Natural killer cell (primary cell): ENCODE results near the gene DUSP12. TPM values are rescaled to one million over a fixed set of nuclear protein-coding genes. Genes with fewer than 3 reads are reported as not detected.

Source experiments
- ATAC-seq, 3 donors: fragments of 150-1000 bp in 2 of 3; fragments of 200-7000 bp in 1 of 3; cut with Tn5 transposase; 1 replicate in 1 of 3; 2 replicates in 2 of 3; pipeline ENCODE4 v1.10.0; 2021; ENCODE audit warnings: mild to moderate bottlenecking in 2 of 3, moderate library complexity in 2 of 3
- DNase-seq, 2 donors: peaks; one replicate each; pipeline versions ENCODE4 v3.0.0 to v3.0.0-alpha.2; 2013 to 2021; ENCODE audit warnings: mixed read lengths in 1 of 2
- H3K27ac ChIP-seq: one replicate; pipeline ENCODE4 v1.5.1; 2013; ENCODE audit warnings: mild to moderate bottlenecking, low read length
- H3K27me3 ChIP-seq: one replicate; pipeline ENCODE4 v1.6.1; 2013; ENCODE audit warnings: low read length; ENCODE audit not compliant: control insufficient read depth, insufficient read depth
- H3K36me3 ChIP-seq: one replicate; pipeline ENCODE4 v1.6.1; 2013; ENCODE audit warnings: low read length; ENCODE audit not compliant: control insufficient read depth, insufficient read depth
- H3K4me1 ChIP-seq: one replicate; pipeline ENCODE4 v1.6.1; 2013; ENCODE audit warnings: low read length; ENCODE audit not compliant: control insufficient read depth, insufficient read depth
- H3K4me3 ChIP-seq: one replicate; pipeline ENCODE4 v1.5.1; 2013; ENCODE audit warnings: low read length
- H3K9me3 ChIP-seq: one replicate; pipeline ENCODE4 v1.6.1; 2013; ENCODE audit warnings: low read length; ENCODE audit not compliant: control insufficient read depth, insufficient read depth
- H3K27ac Mint-ChIP-seq, 2 donors: one replicate each; pipeline ENCODE4 v1.8.0; 2022; ENCODE audit warnings: mild to moderate bottlenecking in 2 of 2, mixed read lengths in 2 of 2, moderate library complexity in 1 of 2
- H3K27me3 Mint-ChIP-seq, 2 donors: one replicate each; pipeline ENCODE4 v1.8.0; 2022; ENCODE audit warnings: low read depth in 2 of 2, mixed read lengths in 2 of 2
- H3K36me3 Mint-ChIP-seq: one replicate; pipeline ENCODE4 v1.8.0; 2022; ENCODE audit warnings: mixed read lengths
- H3K4me1 Mint-ChIP-seq, 2 donors: one replicate each; pipeline ENCODE4 v1.8.0; 2022; ENCODE audit warnings: mixed read lengths in 2 of 2
- H3K4me3 Mint-ChIP-seq: one replicate; pipeline ENCODE4 v1.8.0; 2022; ENCODE audit warnings: mild to moderate bottlenecking, moderate library complexity, mixed read lengths
- H3K9me3 Mint-ChIP-seq, 2 donors: one replicate each; pipeline ENCODE4 v1.8.0; 2022; ENCODE audit warnings: mixed read lengths in 2 of 2
- WGBS: methylation state at CpG from one replicate; pipeline ENCODE4 v1.1.7; 2013; ENCODE audit warnings: missing lambda C conversion rate; ENCODE audit not compliant: insufficient coverage; 5-methylcytosine and 5-hydroxymethylcytosine counted together
- intact Hi-C: fragments of 100-400 bp; cut with micrococcal nuclease; formaldehyde crosslinking; loops from one replicate; pipeline ENCODE4 v1.14.2; 2022
- total RNA-seq, 4 donors: library from RNA; stranded (reverse); fragments of 120-200 nt in 1 of 4; gene quantifications; one replicate each; pipeline versions ENCODE4 v1.2.3 to v1.2.4, GENCODE V29; 2013 to 2022
- TF ChIP-seq, protein P1 (sequence below): fragments of 200-600 bp; IDR thresholded peaks from one replicate; pipeline ENCODE4 v1.8.0; 2022; ENCODE audit warnings: antibody characterized with exemption

Gene DUSP12
- total RNA-seq, 3 donors from 2014 or later (not counting 1 experiment from before 2014, with no cell fraction given), result 26.9 to 31.7 (median 28.5) TPM

DNA sequence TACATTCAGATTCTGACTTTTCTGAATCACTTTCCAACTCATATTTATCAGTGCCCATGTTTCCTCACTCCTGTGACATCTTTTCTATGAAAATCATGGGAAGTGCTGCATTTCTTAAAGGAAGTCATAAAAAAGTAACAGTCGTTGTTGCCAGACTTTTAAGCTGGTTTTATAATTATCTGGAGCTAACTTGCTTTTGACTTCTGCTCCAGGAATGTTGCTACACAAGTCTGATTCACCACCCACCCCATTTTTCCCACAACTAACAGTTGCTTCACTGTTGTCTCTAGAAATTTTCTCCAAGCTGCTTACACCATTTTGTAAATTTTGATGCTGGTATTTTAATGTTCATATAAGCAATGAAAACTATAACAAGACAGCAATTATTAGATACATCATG, 16.1 kb upstream of the DUSP12 start:
- DNase-seq (no peak), ATAC-seq (no peak)
- intact Hi-C loops, result loop anchor here (10.0 kb wide), 1 partner anchor 519 kb away; the partner anchor contains the start of gene FCER1G
- Mint-ChIP-seq H3K9me3 (no peaks in the 10 kb centered on the region), H3K4me1 (peaks cover 33 to 41% of the 10 kb centered on the region in 2 donors), H3K36me3 (no peaks in the 10 kb centered on the region), H3K4me3 (no peak overlapping the region), H3K27me3 (no peaks in the 10 kb centered on the region), H3K27ac (no peak overlapping the region)
- no peaks in the 10 kb centered on the region for H3K27me3 ChIP-seq
- H3K9me3 ChIP-seq, result no peaks in the 10 kb centered on the region
- H3K27ac ChIP-seq, result no peak overlapping the region
- H3K4me1 ChIP-seq, result peaks cover 18% of the 10 kb centered on the region
- TF ChIP-seq, protein P1, sequence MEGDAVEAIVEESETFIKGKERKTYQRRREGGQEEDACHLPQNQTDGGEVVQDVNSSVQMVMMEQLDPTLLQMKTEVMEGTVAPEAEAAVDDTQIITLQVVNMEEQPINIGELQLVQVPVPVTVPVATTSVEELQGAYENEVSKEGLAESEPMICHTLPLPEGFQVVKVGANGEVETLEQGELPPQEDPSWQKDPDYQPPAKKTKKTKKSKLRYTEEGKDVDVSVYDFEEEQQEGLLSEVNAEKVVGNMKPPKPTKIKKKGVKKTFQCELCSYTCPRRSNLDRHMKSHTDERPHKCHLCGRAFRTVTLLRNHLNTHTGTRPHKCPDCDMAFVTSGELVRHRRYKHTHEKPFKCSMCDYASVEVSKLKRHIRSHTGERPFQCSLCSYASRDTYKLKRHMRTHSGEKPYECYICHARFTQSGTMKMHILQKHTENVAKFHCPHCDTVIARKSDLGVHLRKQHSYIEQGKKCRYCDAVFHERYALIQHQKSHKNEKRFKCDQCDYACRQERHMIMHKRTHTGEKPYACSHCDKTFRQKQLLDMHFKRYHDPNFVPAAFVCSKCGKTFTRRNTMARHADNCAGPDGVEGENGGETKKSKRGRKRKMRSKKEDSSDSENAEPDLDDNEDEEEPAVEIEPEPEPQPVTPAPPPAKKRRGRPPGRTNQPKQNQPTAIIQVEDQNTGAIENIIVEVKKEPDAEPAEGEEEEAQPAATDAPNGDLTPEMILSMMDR, result no peak
- 18% methylated on average over 1 of the region's 1 CpG for whole genome bisulfite sequencing
- H3K36me3 ChIP-seq, result no peaks in the 10 kb centered on the region
- no peak overlapping the region for H3K4me3 ChIP-seq

DNA sequence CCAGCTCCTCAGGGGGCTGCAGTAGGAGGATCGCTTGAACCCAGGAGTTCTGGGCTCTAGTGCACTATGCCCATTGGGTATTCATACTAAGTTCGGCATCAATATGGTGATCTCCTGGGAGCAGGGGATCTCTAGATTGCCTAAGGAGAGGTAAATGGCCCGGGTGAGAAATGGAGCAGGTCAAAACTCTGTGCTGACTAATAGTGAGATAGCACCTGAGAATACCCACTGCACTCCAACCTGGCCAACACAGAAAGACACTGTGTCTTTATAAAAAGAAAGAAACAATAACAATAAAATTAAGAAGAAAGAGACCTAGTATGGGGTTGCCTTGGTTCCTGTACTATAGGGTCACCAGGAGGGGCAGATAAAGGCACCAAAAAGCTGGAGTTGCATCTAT, 13.7 kb upstream of the DUSP12 start:
- H3K27me3 Mint-ChIP-seq, result no peaks in the 10 kb centered on the region
- H3K36me3 ChIP-seq, result no peaks in the 10 kb centered on the region
- intact Hi-C loops, result loop anchor here (10.0 kb wide), 1 partner anchor 521 kb away; the partner anchor contains the start of gene FCER1G
- no peak overlapping the region for H3K27ac ChIP-seq
- no peaks in the 10 kb centered on the region for H3K9me3 Mint-ChIP-seq
- WGBS, result 91% methylated on average over 3 of the region's 3 CpGs
- no peak overlapping the region for H3K27ac Mint-ChIP-seq
- H3K27me3 ChIP-seq, result no peaks in the 10 kb centered on the region
- H3K4me1 Mint-ChIP-seq, result peaks cover 35 to 44% of the 10 kb centered on the region in 2 donors
- DNase-seq (no peak), ATAC-seq (no peak)
- TF ChIP-seq, protein P1, result no peak
- no peaks in the 10 kb centered on the region for H3K9me3 ChIP-seq
- peaks cover 26% of the 10 kb centered on the region for H3K4me1 ChIP-seq
- no peak overlapping the region for H3K4me3 ChIP-seq
- H3K36me3 Mint-ChIP-seq, result no peaks in the 10 kb centered on the region
- no peak overlapping the region for H3K4me3 Mint-ChIP-seq

DNA sequence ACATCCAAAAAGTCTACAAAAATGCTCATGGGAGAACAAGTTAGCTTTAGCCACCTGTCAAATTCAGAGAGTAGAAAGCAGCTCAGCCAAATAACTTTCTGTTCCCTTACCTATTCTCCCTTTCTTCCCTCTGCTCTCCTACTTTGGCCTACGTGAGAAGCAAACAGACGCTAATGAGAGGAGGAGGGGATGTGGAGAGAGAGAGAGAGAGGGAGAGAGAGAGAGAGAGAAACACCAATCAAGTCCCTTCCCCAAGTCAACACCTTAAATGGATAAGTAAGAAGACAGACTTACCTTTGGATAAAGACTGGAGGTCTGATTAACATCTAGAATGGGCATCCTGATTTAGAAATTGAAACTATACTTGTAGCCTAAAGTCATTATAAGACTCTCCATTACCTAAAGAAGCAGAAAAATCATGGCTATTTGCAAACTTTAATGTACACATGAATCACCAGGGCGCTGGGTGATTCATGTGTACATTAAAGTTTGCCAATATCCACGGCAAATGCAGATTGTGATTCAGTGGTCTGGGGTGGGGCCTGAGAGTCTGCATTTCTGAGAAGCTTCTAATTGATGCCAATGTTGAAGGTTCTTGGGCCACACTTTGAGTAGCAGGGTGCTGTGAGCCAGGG, 13.1 kb upstream of the DUSP12 start:
- H3K9me3 ChIP-seq, result no peaks in the 10 kb centered on the region
- H3K27me3 ChIP-seq, result no peaks in the 10 kb centered on the region
- Mint-ChIP-seq H3K27ac (no peak overlapping the region), H3K36me3 (no peaks in the 10 kb centered on the region), H3K4me3 (no peak overlapping the region), H3K27me3 (no peaks in the 10 kb centered on the region), H3K9me3 (no peaks in the 10 kb centered on the region), H3K4me1 (peaks cover 37 to 47% of the 10 kb centered on the region in 2 donors)
- peaks cover 32% of the 10 kb centered on the region for H3K4me1 ChIP-seq
- TF ChIP-seq, protein P1, result no peak
- H3K36me3 ChIP-seq, result no peaks in the 10 kb centered on the region
- WGBS, result 85% methylated on average over 2 of the region's 4 CpGs
- H3K27ac ChIP-seq, result no peak overlapping the region
- H3K4me3 ChIP-seq, result no peak overlapping the region
- no peak for DNase-seq
- no peak for ATAC-seq
- intact Hi-C loops, result loop anchor here (10.0 kb wide), 1 partner anchor 522 kb away; the partner anchor contains the start of gene FCER1G
